Stimulated activated memory B cell treated with anti-CD40 and anti-IgM and Interleukin-4, amounts not matched to agents 10 μg/mL and 1 μg/mL and 100 μg/mL, for 72 hours (primary cell): ENCODE results near the gene RGN.

ENCODE experiments used
- ATAC-seq: fragments of 150-1000 bp; cut with Tn5 transposase; 2 replicates; pipeline ENCODE4 v1.10.0; 2021
- H3K27ac Mint-ChIP-seq: one replicate; pipeline ENCODE4 v1.8.0; 2022; ENCODE audit warnings: mild to moderate bottlenecking, mixed read lengths
- H3K27me3 Mint-ChIP-seq: one replicate; pipeline ENCODE4 v1.8.0; 2022; ENCODE audit warnings: mixed read lengths
- H3K36me3 Mint-ChIP-seq: one replicate; pipeline ENCODE4 v1.8.0; 2022; ENCODE audit warnings: mixed read lengths
- H3K4me1 Mint-ChIP-seq: one replicate; pipeline ENCODE4 v1.8.0; 2022; ENCODE audit warnings: mixed read lengths
- H3K4me3 Mint-ChIP-seq: one replicate; pipeline ENCODE4 v1.8.0; 2022; ENCODE audit warnings: mild to moderate bottlenecking, moderate library complexity, mixed read lengths
- H3K9me3 Mint-ChIP-seq: one replicate; pipeline ENCODE4 v1.8.0; 2022; ENCODE audit warnings: mixed read lengths

RGN gene

GRCh38 chrX:47078129-47079043 is at the start of gene RGN:
Gene RGN (plus strand): TSS chrX:47078443. CDS start chrX:47081145, 2,702 bp downstream.
- ATAC-seq, result no peak
- no peak within 1 kb of the TSS for H3K4me3 Mint-ChIP-seq
- no peaks in the 10 kb centered on the region for H3K4me1 Mint-ChIP-seq
- H3K27me3 Mint-ChIP-seq, result no peaks in the 10 kb centered on the region
- no peaks in the 10 kb centered on the region for H3K36me3 Mint-ChIP-seq
- no peak within 1 kb of the TSS for H3K27ac Mint-ChIP-seq
- H3K9me3 Mint-ChIP-seq, result no peaks in the 10 kb centered on the region

DNA sequence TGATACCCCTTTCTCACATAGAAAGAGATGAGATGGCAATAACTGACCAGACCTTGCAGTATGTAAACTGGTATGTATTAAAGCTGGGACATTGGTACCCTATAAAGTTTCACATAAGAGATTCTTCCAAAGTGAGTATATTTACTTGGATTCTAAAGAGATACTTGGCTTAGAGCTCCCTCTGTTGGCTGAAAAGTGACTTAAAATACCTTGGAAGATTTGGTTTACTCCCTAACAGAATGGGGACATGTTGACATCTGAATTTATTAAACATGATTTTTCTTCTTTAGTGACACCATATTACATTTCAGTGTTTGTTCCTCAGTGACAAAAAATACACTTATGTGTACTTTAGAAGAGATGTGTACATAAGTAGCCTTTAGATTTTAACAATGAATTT is 47.9 kb upstream of the RGN start:
- Mint-ChIP-seq H3K27me3 (no peaks in the 10 kb centered on the region), H3K4me1 (peaks cover 8% of the 10 kb centered on the region), H3K27ac (no peak overlapping the region), H3K9me3 (no peaks in the 10 kb centered on the region), H3K4me3 (no peak overlapping the region), H3K36me3 (peaks cover 31% of the 10 kb centered on the region)
- no peak for ATAC-seq

GRCh38 chrX:47047989-47048388 is 30.3 kb upstream of the RGN start:
- Mint-ChIP-seq H3K4me3 (no peak overlapping the region), H3K4me1 (no peaks in the 10 kb centered on the region), H3K27ac (no peak overlapping the region), H3K27me3 (no peaks in the 10 kb centered on the region), H3K36me3 (peaks cover 34% of the 10 kb centered on the region), H3K9me3 (no peaks in the 10 kb centered on the region)
- no peak for ATAC-seq

- Mint-ChIP-seq H3K36me3 (peaks cover 36% of the 10 kb centered on the region), H3K27ac (no peak overlapping the region), H3K9me3 (no peaks in the 10 kb centered on the region), H3K27me3 (no peaks in the 10 kb centered on the region), H3K4me3 (no peak overlapping the region), H3K4me1 (no peaks in the 10 kb centered on the region)
- ATAC-seq, result no peak
Observed at GRCh38 chrX:47059142-47059874, 18.9 kb upstream of the RGN start.

DNA sequence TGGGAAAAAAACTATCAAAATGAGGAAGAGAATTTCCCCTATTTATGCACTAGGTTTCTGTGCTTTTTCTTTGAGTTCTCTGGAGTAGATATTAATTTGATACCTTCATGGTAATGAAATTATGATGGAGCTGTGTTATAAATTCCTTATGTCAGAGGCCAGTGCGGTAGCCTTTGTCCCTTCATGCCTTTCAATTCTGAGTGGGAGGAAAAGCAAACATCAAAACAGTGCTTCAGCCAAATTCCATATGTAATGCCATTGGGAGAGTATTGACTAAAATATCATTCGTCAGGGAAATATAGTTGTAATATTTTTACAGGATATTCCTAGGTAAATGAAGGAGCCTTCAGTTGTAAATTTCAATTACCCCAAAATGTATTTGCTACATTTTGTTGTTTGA is 17.5 kb upstream of the RGN start:
- no peak overlapping the region for H3K27ac Mint-ChIP-seq

DNA sequence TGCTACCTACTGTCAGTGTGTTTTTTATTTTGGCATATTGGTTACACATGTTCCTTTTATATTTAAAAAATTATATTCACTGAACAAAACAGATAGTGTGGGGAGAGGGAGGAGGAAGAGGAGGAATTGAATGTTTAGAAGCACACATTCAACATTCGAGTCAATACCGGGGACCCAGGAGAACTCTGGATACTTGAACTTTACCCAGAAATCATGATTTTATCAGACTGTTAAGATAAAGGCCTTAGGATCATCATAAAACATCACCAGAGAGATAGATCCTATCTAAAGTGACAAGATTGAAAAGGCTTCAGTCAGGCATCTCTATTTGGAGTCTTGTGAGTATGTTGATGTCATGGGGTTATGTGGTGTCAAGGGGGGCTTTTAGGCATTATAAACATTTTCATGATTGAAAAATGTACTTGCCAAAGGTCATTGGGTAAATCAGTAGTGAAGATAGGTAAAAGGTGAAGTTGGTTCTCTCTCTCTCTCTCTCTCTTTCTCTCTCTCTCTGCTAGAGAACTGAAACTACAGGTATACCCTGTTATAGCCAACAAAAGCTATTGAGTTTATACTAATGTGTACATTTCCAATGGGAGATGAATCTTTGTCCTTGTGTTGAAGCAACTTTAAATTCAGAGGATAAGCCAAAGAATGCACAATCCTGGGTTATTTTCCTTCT is 16.9 kb upstream of the RGN start:
- Mint-ChIP-seq H3K27me3 (no peaks in the 10 kb centered on the region), H3K36me3 (peaks cover 31% of the 10 kb centered on the region), H3K4me3 (no peak overlapping the region), H3K9me3 (no peaks in the 10 kb centered on the region), H3K4me1 (no peaks in the 10 kb centered on the region), H3K27ac (no peak overlapping the region)
- no peak for ATAC-seq

More for the DNA sequence above, 17.5 kb upstream of the RGN start:
- ATAC-seq, result no peak
- no peaks in the 10 kb centered on the region for H3K27me3 Mint-ChIP-seq
- H3K4me3 Mint-ChIP-seq, result no peak overlapping the region
- H3K9me3 Mint-ChIP-seq, result no peaks in the 10 kb centered on the region
- H3K4me1 Mint-ChIP-seq, result no peaks in the 10 kb centered on the region
- peaks cover 36% of the 10 kb centered on the region for H3K36me3 Mint-ChIP-seq

DNA sequence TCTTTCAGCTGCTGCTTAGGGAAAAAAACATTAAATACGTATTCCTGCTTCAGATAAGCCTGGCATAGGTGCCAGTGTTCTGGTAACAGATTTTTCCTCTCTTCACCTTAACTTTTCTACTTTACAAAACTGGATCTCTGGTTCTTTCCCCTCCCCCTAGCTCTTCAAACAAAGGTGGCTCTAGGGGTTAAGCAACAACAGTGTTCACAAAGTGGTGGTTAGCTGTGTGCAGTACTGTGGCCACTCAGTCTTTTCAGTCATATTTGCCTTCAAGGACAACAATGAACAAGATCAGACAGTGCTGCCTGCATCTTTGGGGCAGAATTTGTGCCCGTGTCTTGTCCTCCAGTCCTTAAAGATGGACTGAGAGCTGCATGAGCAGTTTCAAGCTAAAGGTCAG is 15.1 kb upstream of the RGN start:
- no peak overlapping the region for H3K4me3 Mint-ChIP-seq
- H3K36me3 Mint-ChIP-seq, result peaks cover 19% of the 10 kb centered on the region
- H3K4me1 Mint-ChIP-seq, result no peaks in the 10 kb centered on the region
- H3K27me3 Mint-ChIP-seq, result no peaks in the 10 kb centered on the region
- H3K27ac Mint-ChIP-seq, result no peak overlapping the region
- ATAC-seq, result no peak
- H3K9me3 Mint-ChIP-seq, result no peaks in the 10 kb centered on the region

DNA sequence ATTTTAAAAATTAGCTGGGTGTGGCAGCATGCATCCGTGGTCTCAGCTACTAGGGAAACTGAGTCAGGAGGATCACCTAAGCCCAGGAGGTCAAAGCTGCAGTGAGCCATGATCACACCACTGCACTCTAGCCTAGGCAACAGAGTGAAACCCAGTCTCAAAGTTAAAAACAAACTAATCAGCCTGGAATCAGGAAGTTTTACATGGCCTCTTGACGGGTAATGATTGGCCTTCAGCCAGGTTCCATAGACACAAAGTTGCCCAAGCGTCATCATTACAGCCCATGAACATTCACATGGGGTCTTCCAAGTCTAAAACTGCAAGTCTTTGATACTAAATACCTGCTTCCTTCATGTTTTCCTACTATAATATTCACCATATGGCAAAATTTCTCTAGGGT is 10.0 kb upstream of the RGN start:
- no peak for ATAC-seq
- no peaks in the 10 kb centered on the region for H3K9me3 Mint-ChIP-seq
- H3K27me3 Mint-ChIP-seq, result no peaks in the 10 kb centered on the region
- H3K27ac Mint-ChIP-seq, result no peak overlapping the region
- H3K4me3 Mint-ChIP-seq, result no peak overlapping the region
- H3K36me3 Mint-ChIP-seq, result peaks cover 5% of the 10 kb centered on the region
- H3K4me1 Mint-ChIP-seq, result no peaks in the 10 kb centered on the region

DNA sequence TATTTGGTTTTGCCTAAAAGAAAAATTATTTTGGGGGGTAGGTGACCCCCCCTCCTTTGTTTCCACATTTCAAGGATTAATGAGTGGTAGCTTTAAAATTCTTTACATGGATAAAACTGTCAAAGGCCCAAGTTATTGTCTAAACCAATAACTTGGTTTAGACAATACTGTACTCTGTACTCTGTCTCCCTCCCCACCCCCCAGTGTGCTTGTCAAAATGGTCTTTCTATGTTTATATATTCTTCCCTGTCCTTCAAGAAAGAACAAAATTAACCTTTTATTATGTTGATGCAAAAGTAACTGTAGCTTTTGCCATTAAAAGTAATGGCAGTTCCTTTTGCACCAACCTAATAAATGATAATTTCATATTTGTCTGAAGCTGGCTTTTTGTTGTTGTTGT is 9.5 kb upstream of the RGN start:
- Mint-ChIP-seq H3K27me3 (no peaks in the 10 kb centered on the region), H3K9me3 (no peaks in the 10 kb centered on the region), H3K27ac (no peak overlapping the region), H3K4me3 (no peak overlapping the region), H3K36me3 (peaks cover 5% of the 10 kb centered on the region), H3K4me1 (no peaks in the 10 kb centered on the region)
- no peak for ATAC-seq

DNA sequence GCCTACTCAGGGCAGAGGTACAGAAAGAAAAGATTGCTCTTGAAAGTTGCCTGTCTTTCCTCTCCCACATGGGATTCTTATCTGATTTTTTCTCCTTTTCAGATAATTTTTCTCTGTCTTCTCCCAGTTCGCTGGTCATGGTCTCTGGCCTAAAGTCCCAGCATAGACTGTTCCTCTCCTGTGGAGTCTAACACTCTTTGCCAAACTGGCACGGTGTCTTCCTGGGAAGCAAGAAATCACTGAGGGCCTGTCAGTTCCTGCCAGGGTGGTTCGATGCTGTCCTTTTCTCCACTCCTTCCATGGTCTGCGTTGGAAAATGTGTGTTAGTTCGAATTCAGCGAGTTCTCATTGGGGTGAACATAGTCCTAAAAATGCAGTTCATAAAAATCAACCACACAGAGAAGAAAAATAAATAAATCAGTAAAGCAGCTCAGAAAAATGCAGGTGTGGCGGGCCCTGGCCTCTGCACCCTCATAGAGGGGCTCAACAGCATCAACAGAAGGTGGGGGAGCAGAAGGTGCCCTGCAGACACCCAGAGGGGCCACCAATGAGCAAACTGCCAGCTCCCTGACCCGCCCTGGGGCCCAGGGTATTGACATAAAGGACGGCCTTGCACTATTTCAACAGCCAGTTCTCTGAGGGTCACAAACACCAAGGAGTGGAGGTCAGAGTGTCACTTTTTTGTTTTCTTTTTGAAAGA is 2.1 kb downstream of the RGN start:
- no peaks in the 10 kb centered on the region for H3K36me3 Mint-ChIP-seq
- ATAC-seq, result no peak
- no peaks in the 10 kb centered on the region for H3K4me1 Mint-ChIP-seq
- H3K27ac Mint-ChIP-seq, result no peak overlapping the region
- H3K9me3 Mint-ChIP-seq, result no peaks in the 10 kb centered on the region
- H3K4me3 Mint-ChIP-seq, result no peak overlapping the region
- no peaks in the 10 kb centered on the region for H3K27me3 Mint-ChIP-seq

- Mint-ChIP-seq H3K27me3 (no peaks in the 10 kb centered on the region), H3K4me1 (no peaks in the 10 kb centered on the region), H3K9me3 (no peaks in the 10 kb centered on the region), H3K4me3 (no peak overlapping the region), H3K27ac (no peak overlapping the region), H3K36me3 (no peaks in the 10 kb centered on the region)
- no peak for ATAC-seq
Observed at GRCh38 chrX:47080915-47081236, 2.6 kb downstream of the RGN start.

GRCh38 chrX:47091149-47091775 is 13.0 kb downstream of the RGN start:
- no peak for ATAC-seq
- H3K27ac Mint-ChIP-seq, result peak overlapping the region; percentile 54
- H3K9me3 Mint-ChIP-seq, result no peaks in the 10 kb centered on the region
- no peaks in the 10 kb centered on the region for H3K36me3 Mint-ChIP-seq
- no peaks in the 10 kb centered on the region for H3K27me3 Mint-ChIP-seq
- no peak overlapping the region for H3K4me3 Mint-ChIP-seq
- H3K4me1 Mint-ChIP-seq, result no peaks in the 10 kb centered on the region

DNA sequence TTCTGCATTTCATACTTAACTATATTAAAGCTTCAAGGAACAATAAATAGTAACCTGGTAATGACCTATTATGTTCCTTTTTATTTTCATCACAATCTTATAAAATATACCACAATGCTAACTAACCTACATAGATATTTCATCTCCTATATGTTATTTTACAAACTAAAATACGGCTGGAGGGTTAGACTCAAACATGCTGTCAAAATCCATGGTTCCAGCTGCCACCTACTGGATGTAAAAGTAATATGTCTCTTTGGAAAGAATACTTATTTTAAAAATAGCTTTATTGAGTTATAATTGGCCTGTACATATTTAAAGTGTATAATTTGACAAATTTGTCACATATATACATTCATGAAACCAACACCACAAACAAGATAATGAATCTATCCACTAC is 15.0 kb downstream of the RGN start:
- no peaks in the 10 kb centered on the region for H3K4me1 Mint-ChIP-seq
- no peak for ATAC-seq
- H3K27me3 Mint-ChIP-seq, result no peaks in the 10 kb centered on the region
- H3K9me3 Mint-ChIP-seq, result no peaks in the 10 kb centered on the region
- H3K27ac Mint-ChIP-seq, result no peak overlapping the region
- no peaks in the 10 kb centered on the region for H3K36me3 Mint-ChIP-seq
- H3K4me3 Mint-ChIP-seq, result no peak overlapping the region

DNA sequence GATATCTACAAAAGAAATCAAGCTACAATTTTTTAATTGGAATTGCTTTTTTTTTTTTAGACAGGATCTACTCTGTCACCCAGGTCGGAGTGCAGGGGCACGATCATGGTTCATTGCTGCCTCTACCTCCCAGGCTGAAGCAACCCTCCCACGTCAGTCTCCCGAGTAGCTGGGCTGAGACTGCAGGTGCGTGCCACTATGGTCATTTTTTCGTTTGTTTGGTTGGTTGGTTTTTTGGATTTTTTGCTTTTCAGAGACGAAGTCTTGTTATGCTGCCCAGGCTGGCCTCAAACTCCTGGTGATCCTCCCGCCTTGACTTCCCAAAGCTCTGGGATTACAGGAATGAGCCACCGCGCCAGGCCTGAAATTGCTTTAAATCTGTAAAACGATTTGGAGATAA is 15.6 kb downstream of the RGN start:
- Mint-ChIP-seq H3K9me3 (no peaks in the 10 kb centered on the region), H3K4me3 (no peak overlapping the region), H3K27me3 (no peaks in the 10 kb centered on the region)

GRCh38 chrX:47097018-47097417 is 18.8 kb downstream of the RGN start:
- Mint-ChIP-seq H3K27ac (no peak overlapping the region), H3K9me3 (no peaks in the 10 kb centered on the region), H3K4me3 (no peak overlapping the region), H3K36me3 (peaks cover 8% of the 10 kb centered on the region), H3K27me3 (no peaks in the 10 kb centered on the region), H3K4me1 (no peaks in the 10 kb centered on the region)
- no peak for ATAC-seq

More for the DNA sequence above, 15.6 kb downstream of the RGN start:
- Mint-ChIP-seq H3K36me3 (no peaks in the 10 kb centered on the region), H3K4me1 (no peaks in the 10 kb centered on the region), H3K27ac (no peak overlapping the region)
- no peak for ATAC-seq
